Activated B cell treated with CpG ODN at 0.5 μM for 24 hours (primary cell): Measurements from ENCODE around the gene CLTB. TPM values are rescaled to one million over a fixed set of nuclear protein-coding genes. Genes with fewer than 3 reads are reported as not detected.
A peak's percentile ranks its signal among the peaks of the same experiment; 100 is the strongest.
"Not testable (repeated sequence)": the region's sequence is repeated elsewhere in the genome, so short reads cannot be mapped to it uniquely, and the experiment has no call there.

ENCODE experiments used
- ATAC-seq: fragments of 200-7000 bp; cut with Tn5 transposase; one replicate; pipeline ENCODE4 v1.10.0; 2021; ENCODE audit warnings: low read depth, mild to moderate bottlenecking, moderate library complexity
- CTCF ChIA-PET: fragments of 350-600 bp; sonication (Branson Sonifier 250); formaldehyde crosslinking; loops from one replicate; lab custom pipeline; 2021; ENCODE audit warnings: antibody characterized with exemption; lab: Charles Lee
- POLR2A ChIA-PET: fragments of 350-600 bp; sonication (Branson Sonifier 250); formaldehyde crosslinking; loops from one replicate; lab custom pipeline; 2021; ENCODE audit warnings: antibody characterized with exemption; lab: Charles Lee
- DNase-seq: peaks from one replicate; pipeline ENCODE4 v3.0.0; 2022
- H3K27ac Mint-ChIP-seq: one replicate; pipeline ENCODE4 v1.8.0; 2020; ENCODE audit warnings: mixed read lengths
- H3K27me3 Mint-ChIP-seq: one replicate; pipeline ENCODE4 v1.8.0; 2021; ENCODE audit warnings: mixed read lengths
- H3K36me3 Mint-ChIP-seq: one replicate; pipeline ENCODE4 v1.8.0; 2021; ENCODE audit warnings: low read depth, mixed read lengths
- H3K4me1 Mint-ChIP-seq: one replicate; pipeline ENCODE4 v1.8.0; 2021; ENCODE audit warnings: mixed read lengths
- H3K4me3 Mint-ChIP-seq: one replicate; pipeline ENCODE4 v1.8.0; 2020; ENCODE audit warnings: mild to moderate bottlenecking, mixed read lengths
- H3K9me3 Mint-ChIP-seq: one replicate; pipeline ENCODE4 v1.8.0; 2020; ENCODE audit warnings: mixed read lengths
- CTCF ChIP-seq: fragments of 200-600 bp; IDR thresholded peaks from one replicate; pipeline ENCODE4 v1.8.0; 2022; ENCODE audit warnings: antibody characterized with exemption, mild to moderate bottlenecking
- intact Hi-C: fragments of 100-400 bp; cut with micrococcal nuclease; formaldehyde crosslinking; loops from one replicate; pipeline ENCODE4 v1.15.1; 2024
- total RNA-seq: library from RNA; stranded (reverse); gene quantifications from 2 replicates; pipeline ENCODE4 v1.2.3, GENCODE V29; 2022

CLTB gene
- total RNA-seq, 1 donor from 2014 or later: 29.5 TPM

DNA sequence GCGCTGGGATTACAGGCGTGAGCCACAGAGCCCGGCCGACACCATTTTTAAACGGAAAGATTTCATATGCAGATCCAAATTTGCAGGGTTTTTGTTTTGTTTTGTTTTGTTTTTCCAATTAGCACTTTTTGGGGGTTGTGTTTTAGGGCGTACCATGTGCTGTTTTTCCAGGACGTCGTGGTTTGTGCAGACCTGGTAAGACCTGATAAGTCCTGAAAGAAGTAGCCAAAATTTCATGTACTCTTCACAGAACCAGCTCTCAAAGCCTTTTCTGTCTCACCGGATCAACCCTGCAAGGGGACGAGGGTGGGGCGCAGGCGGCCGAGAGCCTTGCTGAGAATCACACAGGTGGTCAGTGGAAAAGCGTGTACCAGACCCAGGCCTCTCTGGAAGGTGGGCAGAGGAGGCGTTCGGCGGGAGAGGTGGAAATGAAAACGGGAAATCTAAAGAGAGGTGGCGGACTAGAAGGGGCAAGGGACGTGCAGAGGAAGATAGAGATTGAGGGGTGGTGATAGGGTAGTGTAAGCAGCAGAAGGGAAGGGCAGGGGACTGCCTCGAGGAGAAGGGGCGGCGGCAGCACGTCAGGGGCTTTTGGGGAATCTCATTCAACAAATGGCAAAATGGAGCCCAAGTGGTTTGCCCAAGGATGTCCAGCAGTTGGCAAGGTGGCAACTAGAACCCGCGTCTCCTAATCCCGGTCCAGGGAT is 30.7 kb upstream of the CLTB start:
- Mint-ChIP-seq H3K4me3 (peak overlapping the region; percentile 98), H3K27ac (peak overlapping the region; percentile 96), H3K27me3 (peaks cover 2% of the 10 kb centered on the region), H3K36me3 (peaks cover 17% of the 10 kb centered on the region), H3K4me1 (peaks cover 29% of the 10 kb centered on the region), H3K9me3 (no peaks in the 10 kb centered on the region)
- ATAC-seq (no peak), DNase-seq (no peak)
- ChIA-PET POLR2A (interaction anchor here (1.0 to 2.8 kb wide), 10 partner anchors 31 to 962 kb away, joined by 3 to 53 read pairs (median 8); partner anchors contain the start of genes CLTB, HIGD2A, KIAA1191 and NOP16), CTCF (interaction anchor here (0.6 to 1.6 kb wide), 8 partner anchors 21 to 214 kb away, joined by 3 to 13 read pairs (median 3); partner anchors contain the start of gene TSPAN17)
- no peak for TF ChIP-seq CTCF
- intact Hi-C loops: no loop called here

DNA sequence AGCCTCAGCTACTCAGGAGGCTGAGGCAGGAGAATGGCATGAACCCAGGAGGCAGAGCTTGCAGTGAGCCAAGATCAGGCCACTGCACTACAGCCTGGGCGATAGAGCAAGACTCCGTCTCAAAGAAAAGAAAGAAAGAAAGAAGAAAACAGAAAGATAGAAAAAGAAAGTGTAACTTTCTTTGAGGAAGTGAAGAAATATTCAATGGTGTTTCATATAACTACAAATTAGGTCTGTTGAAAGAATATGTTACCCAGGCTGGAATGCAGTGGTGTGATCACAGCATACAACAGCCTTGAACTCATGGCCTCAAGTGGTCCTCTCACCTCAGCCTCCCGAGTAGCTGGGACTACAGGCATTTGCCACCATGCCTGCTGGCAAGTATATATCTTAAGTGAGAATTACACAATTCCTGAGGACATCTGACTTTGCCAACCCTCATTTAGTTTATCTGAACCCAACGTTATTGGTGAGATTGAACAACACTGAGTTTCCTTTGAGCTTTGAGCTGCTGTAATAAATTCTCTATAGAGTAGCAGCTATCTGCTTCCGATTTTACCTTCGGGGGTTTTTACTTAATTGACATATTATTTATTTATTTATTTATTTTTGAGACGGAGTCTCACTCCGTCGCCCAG is 29.8 kb upstream of the CLTB start:
- intact Hi-C loops: no loop called here
- DNase-seq: no peak
- Mint-ChIP-seq H3K27ac (no peak overlapping the region), H3K4me1 (peaks cover 27% of the 10 kb centered on the region), H3K9me3 (no peaks in the 10 kb centered on the region), H3K4me3 (peak overlapping the region; percentile 59), H3K27me3 (peaks cover 2% of the 10 kb centered on the region), H3K36me3 (peaks cover 15% of the 10 kb centered on the region)
- ATAC-seq: no peak
- POLR2A ChIA-PET: interaction anchor here (1.2 to 2.7 kb wide), 3 partner anchors 85 to 97 kb away, joined by 4 to 25 read pairs (median 6); partner anchors contain the start of genes KIAA1191 and RNF44
- TF ChIP-seq CTCF: no peak
- CTCF ChIA-PET: interaction anchor here (1.1 kb wide), 1 partner anchor 29 kb away, joined by 4 read pairs; no protein-coding TSS in a partner anchor

GRCh38 chr5:176444742-176445141 is 28.4 kb upstream of the CLTB start:
- peaks cover 22% of the 10 kb centered on the region for H3K4me1 Mint-ChIP-seq
- H3K27me3 Mint-ChIP-seq: peaks cover 8% of the 10 kb centered on the region

DNA sequence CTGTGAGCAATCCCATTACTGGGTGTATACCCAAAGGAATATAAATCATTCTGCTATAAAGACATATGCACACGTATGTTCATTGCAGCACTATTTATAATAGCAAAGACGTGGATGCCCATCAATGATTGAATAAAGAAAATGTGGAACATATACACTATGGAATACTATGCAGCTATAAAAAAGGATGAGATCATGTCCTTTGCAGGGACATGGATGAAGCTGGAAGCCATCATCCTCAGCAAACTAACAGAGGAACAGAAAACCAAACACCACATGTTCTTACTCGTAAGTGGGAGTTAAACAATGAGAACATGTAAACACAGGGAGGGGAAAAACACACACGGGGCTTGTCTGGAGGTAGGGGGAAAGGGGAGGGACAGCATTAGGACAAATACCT is 26.6 kb upstream of the CLTB start:
- H3K36me3 Mint-ChIP-seq, H3K27me3 Mint-ChIP-seq, intact Hi-C loops, POLR2A ChIA-PET, H3K4me3 Mint-ChIP-seq, H3K9me3 Mint-ChIP-seq, DNase-seq, ATAC-seq, H3K27ac Mint-ChIP-seq: not testable (repeated sequence)
- H3K4me1 Mint-ChIP-seq: peaks cover 11% of the 10 kb centered on the region
- CTCF ChIA-PET: interaction anchor here (0.6 kb wide), 1 partner anchor 12 kb away, joined by 3 read pairs; no protein-coding TSS in a partner anchor

More at GRCh38 chr5:176444742-176445141, 28.4 kb upstream of the CLTB start:
- H3K27ac Mint-ChIP-seq: no peak overlapping the region
- ATAC-seq (no peak), DNase-seq (no peak)
- ChIA-PET POLR2A (no interaction called here), CTCF (no interaction called here)
- peaks cover 15% of the 10 kb centered on the region for H3K36me3 Mint-ChIP-seq
- TF ChIP-seq CTCF: no peak
- H3K9me3 Mint-ChIP-seq: no peaks in the 10 kb centered on the region
- intact Hi-C loops: no loop called here
- H3K4me3 Mint-ChIP-seq: no peak overlapping the region

GRCh38 chr5:176441921-176442323 is 25.6 kb upstream of the CLTB start:
- no peak for DNase-seq
- Mint-ChIP-seq H3K27me3 (peaks cover 7% of the 10 kb centered on the region), H3K36me3 (no peaks in the 10 kb centered on the region), H3K9me3 (no peaks in the 10 kb centered on the region), H3K27ac (no peak overlapping the region), H3K4me3 (no peak overlapping the region), H3K4me1 (peaks cover 9% of the 10 kb centered on the region)
- no peak for ATAC-seq
- POLR2A ChIA-PET: interaction anchor here (0.6 kb wide), 1 partner anchor 521 kb away, joined by 8 read pairs; no protein-coding TSS in a partner anchor
- CTCF ChIA-PET: no interaction called here
- TF ChIP-seq CTCF: no peak
- intact Hi-C loops: no loop called here
